GM12872 (cell line): ENCODE data around the gene ZNF619.

Source experiments
- TF ChIP-seq, protein P1 (sequence below): IDR thresholded peaks from 3 replicates; pipeline ENCODE4 v1.5.1; 2011; ENCODE audit warnings: low read depth, mild to moderate bottlenecking, low read length, moderate library complexity; ENCODE audit not compliant: insufficient read depth

The ZNF619 gene

DNA sequence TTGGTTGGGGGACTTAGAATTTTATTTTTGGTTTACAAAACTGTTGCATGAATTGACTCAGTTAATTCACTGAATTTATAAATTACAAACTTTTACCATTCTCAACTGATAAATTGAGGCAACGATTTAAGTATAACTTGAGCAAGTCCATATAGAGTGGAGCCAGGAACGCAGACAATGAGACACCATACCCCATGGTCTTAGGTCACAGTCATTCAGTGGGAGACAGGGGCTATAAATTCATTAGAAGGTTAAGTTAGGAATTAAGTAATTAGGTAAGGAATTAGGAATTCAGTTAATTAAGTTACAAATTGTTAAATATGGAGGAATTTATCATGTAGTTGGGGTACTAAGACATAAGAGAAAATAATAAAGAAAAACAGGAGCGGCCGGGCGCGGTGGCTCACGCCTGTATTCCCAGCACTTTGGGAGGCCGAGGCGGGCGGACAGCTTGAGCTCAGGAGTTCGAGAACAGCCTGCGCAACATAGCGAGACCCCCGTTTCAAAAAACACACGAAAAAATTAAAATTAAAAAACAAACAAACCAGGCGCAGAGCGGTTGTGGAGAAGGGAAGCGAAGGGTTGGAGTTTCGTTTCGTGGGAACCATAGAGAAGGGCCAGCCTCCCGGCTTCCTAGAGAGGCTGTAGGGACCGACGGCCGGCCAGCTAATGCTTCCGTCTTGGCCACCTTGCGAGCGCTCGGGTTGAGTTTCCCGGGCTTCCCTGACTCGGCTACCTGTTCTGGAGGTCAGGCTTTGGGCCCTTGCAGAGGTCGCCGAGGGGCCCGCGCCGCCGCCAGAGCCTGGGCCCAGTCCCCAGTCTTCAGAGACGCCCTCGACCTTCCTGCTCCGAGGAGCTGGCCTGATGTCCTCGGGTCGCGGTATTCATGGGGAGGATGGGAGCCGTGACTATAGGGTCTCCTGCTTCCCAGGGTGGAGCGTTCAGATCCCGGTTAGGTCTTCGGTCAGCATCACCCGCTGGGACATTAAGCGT lies at the start of gene ZNF619:
ZNF619 (plus strand) TSS at position 645 of the 993 bp plus-strand sequence. CDS start 858 bp downstream, outside the sequence.
- TF ChIP-seq, protein P1, sequence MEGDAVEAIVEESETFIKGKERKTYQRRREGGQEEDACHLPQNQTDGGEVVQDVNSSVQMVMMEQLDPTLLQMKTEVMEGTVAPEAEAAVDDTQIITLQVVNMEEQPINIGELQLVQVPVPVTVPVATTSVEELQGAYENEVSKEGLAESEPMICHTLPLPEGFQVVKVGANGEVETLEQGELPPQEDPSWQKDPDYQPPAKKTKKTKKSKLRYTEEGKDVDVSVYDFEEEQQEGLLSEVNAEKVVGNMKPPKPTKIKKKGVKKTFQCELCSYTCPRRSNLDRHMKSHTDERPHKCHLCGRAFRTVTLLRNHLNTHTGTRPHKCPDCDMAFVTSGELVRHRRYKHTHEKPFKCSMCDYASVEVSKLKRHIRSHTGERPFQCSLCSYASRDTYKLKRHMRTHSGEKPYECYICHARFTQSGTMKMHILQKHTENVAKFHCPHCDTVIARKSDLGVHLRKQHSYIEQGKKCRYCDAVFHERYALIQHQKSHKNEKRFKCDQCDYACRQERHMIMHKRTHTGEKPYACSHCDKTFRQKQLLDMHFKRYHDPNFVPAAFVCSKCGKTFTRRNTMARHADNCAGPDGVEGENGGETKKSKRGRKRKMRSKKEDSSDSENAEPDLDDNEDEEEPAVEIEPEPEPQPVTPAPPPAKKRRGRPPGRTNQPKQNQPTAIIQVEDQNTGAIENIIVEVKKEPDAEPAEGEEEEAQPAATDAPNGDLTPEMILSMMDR, result no peak

DNA sequence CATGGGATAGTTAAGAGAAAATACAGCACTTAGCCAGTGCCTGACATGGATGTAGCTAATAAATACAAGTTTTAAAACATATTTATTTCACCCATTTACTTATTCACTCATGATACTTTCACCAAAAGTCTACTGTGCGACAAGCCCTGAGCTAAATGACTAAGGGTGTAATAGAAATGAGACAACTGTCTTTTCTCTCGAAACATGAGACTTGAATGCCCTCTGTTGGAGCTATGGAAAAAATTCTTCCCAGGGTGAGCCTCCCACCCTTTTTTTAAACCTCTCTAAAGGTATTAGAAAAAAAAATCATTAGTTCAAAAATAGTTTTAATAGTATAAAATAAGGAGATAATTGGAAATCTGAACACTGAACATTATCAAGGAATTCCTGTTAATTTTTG lies 44.1 kb upstream of the ZNF619 start:
- TF ChIP-seq, protein P1, result no peak

DNA sequence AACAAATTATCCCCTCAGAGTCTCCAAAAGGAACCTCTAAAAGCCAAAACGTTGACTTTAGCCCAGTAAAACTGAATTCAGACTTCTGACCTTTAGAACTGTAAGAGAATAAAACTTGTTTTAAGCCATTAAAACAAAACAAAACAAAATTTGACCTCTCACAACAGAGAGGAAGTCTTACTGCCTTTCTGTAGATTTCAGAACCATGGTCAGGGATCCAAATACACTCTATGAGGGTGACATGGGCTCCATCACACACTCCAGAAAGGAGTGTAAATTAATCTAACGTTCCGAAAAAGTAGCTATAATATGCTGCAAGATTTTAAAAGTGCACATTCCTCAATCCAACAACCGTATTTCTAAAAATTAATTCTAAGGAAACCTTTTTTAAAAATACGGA lies 39.0 kb upstream of the ZNF619 start:
- TF ChIP-seq, protein P1, result no peak

DNA sequence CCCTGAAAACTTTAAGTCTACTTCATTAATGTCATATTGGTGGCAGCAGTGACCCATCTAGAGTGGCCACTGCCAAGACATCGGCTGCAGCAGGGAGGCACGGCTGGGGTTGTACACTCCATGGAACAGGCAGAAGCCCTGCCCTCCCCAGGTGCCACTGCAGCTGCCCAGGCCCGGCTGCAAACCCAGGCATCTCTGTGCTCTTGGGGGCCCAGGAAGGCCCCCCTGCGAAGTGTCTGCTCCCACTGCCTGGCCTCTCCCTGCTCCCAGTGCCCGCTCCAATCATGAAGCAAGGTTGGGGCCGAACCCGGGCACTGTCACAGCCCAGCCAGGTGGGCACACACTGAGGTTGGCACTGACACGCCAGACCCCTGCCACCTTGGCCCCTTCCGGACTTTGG lies 31.9 kb upstream of the ZNF619 start:
- TF ChIP-seq, protein P1, result no peak

DNA sequence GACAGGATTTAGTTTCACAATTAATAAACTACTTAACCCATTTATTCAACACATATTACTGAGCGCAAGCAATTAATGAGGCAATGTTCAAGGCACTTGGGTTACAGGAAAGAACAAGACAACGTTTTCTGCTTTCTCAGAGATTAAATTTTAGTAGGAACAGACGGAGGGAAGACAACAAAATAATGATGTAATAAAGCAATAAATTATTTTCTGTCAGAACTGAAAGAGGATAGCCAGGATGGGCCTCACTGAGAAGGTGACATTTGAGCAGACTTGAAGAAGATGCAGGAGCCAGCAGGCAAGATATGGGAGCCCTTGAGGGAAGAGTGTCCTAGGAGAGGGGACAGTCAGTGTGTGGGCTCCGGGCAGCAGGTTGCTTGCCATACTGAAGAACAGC lies 31.0 kb upstream of the ZNF619 start:
- TF ChIP-seq, protein P1, result no peak

DNA sequence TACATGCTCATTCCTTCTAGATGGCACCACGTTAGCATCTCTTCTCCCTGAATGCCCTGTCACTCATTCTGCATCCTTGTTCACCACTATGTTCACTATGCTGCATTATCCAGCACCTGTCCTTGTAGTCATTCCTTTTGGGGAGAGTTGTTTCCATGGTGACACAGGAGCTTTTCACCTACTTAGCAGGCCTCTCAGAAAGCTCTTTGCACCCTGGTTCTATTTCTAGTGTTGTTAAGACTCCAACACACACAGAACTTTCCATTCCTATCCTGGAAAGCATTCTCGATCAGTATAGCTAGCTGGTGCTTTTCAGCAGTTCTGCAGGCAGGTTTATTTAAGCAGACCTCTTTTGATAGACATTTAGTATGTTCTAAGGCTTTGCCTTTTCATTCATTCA lies 26.5 kb upstream of the ZNF619 start:
- TF ChIP-seq, protein P1, result no peak

DNA sequence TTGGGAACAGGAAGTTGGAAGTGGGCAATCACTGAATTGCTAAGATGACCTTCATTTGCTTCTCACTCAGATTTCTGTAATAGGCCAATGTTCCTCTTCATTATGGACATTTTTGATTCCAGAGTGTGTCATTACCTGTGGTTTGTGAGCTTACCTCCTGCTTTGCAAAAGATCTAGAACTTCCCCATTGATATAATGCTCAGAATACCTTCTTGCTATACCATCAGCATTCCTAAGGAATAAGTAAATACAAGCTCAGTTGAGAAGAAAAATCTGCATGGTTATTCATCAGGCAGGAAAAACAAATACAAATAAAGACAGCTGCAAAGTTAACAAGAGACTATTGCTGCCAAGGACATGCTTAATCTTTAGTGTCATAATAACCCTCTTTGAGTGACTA lies 25.4 kb upstream of the ZNF619 start:
- TF ChIP-seq, protein P1, result no peak
